Rectal smooth muscle tissue (tissue), 1 donor: ENCODE measurements around the gene FGFBP1.

Source experiments
- H3K27ac ChIP-seq: one replicate; pipeline ENCODE4 v1.7.0; 2013; ENCODE audit warnings: low read depth, low read length, inconsistent platforms
- H3K27me3 ChIP-seq: one replicate; pipeline ENCODE4 v1.7.0; 2013; ENCODE audit warnings: low read length; ENCODE audit not compliant: control insufficient read depth, insufficient read depth
- H3K36me3 ChIP-seq: one replicate; pipeline ENCODE4 v1.7.0; 2013; ENCODE audit warnings: low read length; ENCODE audit not compliant: control insufficient read depth, insufficient read depth
- H3K4me1 ChIP-seq: one replicate; pipeline ENCODE4 v1.7.0; 2013; ENCODE audit warnings: low read length; ENCODE audit not compliant: control insufficient read depth, insufficient read depth
- H3K4me3 ChIP-seq: one replicate; pipeline ENCODE4 v1.7.0; 2013; ENCODE audit warnings: low read length
- H3K9ac ChIP-seq: one replicate; pipeline ENCODE4 v1.7.0; 2013; ENCODE audit warnings: low read length

Gene FGFBP1

GRCh38 chr4:15899511-15899910, 39.0 kb downstream of the FGFBP1 start:
- H3K27ac ChIP-seq = no peak overlapping the region
- H3K36me3 ChIP-seq = no peaks in the 10 kb centered on the region
- H3K9ac ChIP-seq = no peak overlapping the region

GRCh38 chr4:15898902-15899301, 39.6 kb downstream of the FGFBP1 start:
- H3K27ac ChIP-seq = no peak overlapping the region
- H3K4me3 ChIP-seq = no peak overlapping the region
- no peaks in the 10 kb centered on the region for H3K36me3 ChIP-seq
- H3K4me1 ChIP-seq = no peaks in the 10 kb centered on the region
- H3K27me3 ChIP-seq = no peaks in the 10 kb centered on the region
- H3K9ac ChIP-seq = no peak overlapping the region

More at GRCh38 chr4:15899511-15899910, 39.0 kb downstream of the FGFBP1 start:
- H3K4me1 ChIP-seq = no peaks in the 10 kb centered on the region
- H3K27me3 ChIP-seq = no peaks in the 10 kb centered on the region
- no peak overlapping the region for H3K4me3 ChIP-seq

- Histone ChIP-seq H3K27me3 (no peaks in the 10 kb centered on the region), H3K4me3 (no peak overlapping the region), H3K9ac (no peak overlapping the region), H3K27ac (no peak overlapping the region), H3K36me3 (no peaks in the 10 kb centered on the region), H3K4me1 (no peaks in the 10 kb centered on the region)
Observed at GRCh38 chr4:15897577-15897976, 41.0 kb downstream of the FGFBP1 start.

- Histone ChIP-seq H3K4me1 (no peaks in the 10 kb centered on the region), H3K36me3 (no peaks in the 10 kb centered on the region), H3K9ac (no peak overlapping the region), H3K27ac (no peak overlapping the region), H3K27me3 (no peaks in the 10 kb centered on the region), H3K4me3 (no peak overlapping the region)
Observed at GRCh38 chr4:15894921-15895916, 43.3 kb downstream of the FGFBP1 start.

GRCh38 chr4:15894393-15894792, 44.1 kb downstream of the FGFBP1 start:
- no peak overlapping the region for H3K9ac ChIP-seq
- H3K4me1 ChIP-seq = no peaks in the 10 kb centered on the region
- no peaks in the 10 kb centered on the region for H3K36me3 ChIP-seq
- H3K27me3 ChIP-seq = no peaks in the 10 kb centered on the region
- H3K27ac ChIP-seq = no peak overlapping the region
- no peak overlapping the region for H3K4me3 ChIP-seq

- Histone ChIP-seq H3K4me1 (no peaks in the 10 kb centered on the region), H3K27ac (no peak overlapping the region), H3K4me3 (no peak overlapping the region), H3K9ac (no peak overlapping the region), H3K36me3 (no peaks in the 10 kb centered on the region), H3K27me3 (no peaks in the 10 kb centered on the region)
Observed at GRCh38 chr4:15893962-15894361, 44.6 kb downstream of the FGFBP1 start.

- no peak overlapping the region for H3K4me3 ChIP-seq
- H3K4me1 ChIP-seq = no peaks in the 10 kb centered on the region
- H3K27me3 ChIP-seq = no peaks in the 10 kb centered on the region
- H3K9ac ChIP-seq = no peak overlapping the region
- no peak overlapping the region for H3K27ac ChIP-seq
- H3K36me3 ChIP-seq = no peaks in the 10 kb centered on the region
Observed at GRCh38 chr4:15891312-15891711, 47.2 kb downstream of the FGFBP1 start.

- Histone ChIP-seq H3K27me3 (no peaks in the 10 kb centered on the region), H3K4me3 (no peak overlapping the region), H3K36me3 (no peaks in the 10 kb centered on the region), H3K9ac (no peak overlapping the region), H3K27ac (no peak overlapping the region), H3K4me1 (no peaks in the 10 kb centered on the region)
Observed at GRCh38 chr4:15890246-15890829, 48.2 kb downstream of the FGFBP1 start.

- Histone ChIP-seq H3K4me1 (no peaks in the 10 kb centered on the region), H3K27ac (no peak overlapping the region), H3K4me3 (no peak overlapping the region), H3K27me3 (no peaks in the 10 kb centered on the region), H3K9ac (no peak overlapping the region), H3K36me3 (no peaks in the 10 kb centered on the region)
Observed at GRCh38 chr4:15888515-15888914, 50.0 kb downstream of the FGFBP1 start.
